HEK293 (cell line): ENCODE results near the gene ATP2A2.

Experiments
- GLIS1 ChIP-seq: fragments of 450-650 bp; formaldehyde crosslinking; IDR thresholded peaks from 2 replicates; pipeline ENCODE4 v1.5.1; 2016; ENCODE audit warnings: missing biosample characterization, missing genetic modification characterization
- OSR2 ChIP-seq: fragments of 450-650 bp; formaldehyde crosslinking; IDR thresholded peaks from 2 replicates; pipeline ENCODE4 v1.5.1; 2016; ENCODE audit warnings: missing biosample characterization, missing genetic modification characterization
- PBX3 ChIP-seq: sonication (generic); formaldehyde crosslinking; IDR thresholded peaks from 2 replicates; pipeline ENCODE4 v1.8.1; 2022; ENCODE audit warnings: mild to moderate bottlenecking, moderate library complexity, missing genetic modification reagents
- PRDM6 ChIP-seq: fragments of 450-650 bp; formaldehyde crosslinking; IDR thresholded peaks from 2 replicates; pipeline ENCODE4 v1.5.1; 2017; ENCODE audit warnings: missing biosample characterization, missing genetic modification characterization
- ZBTB21 ChIP-seq: fragments of 450-650 bp; formaldehyde crosslinking; IDR thresholded peaks from 2 replicates; pipeline ENCODE4 v1.5.1; 2017; ENCODE audit warnings: missing biosample characterization, missing genetic modification characterization
- ZBTB26 ChIP-seq: fragments of 450-650 bp; formaldehyde crosslinking; optimal IDR thresholded peaks from 2 replicates; pipeline ENCODE3; 2016; ENCODE audit warnings: missing biosample characterization, mild to moderate bottlenecking, missing genetic modification characterization
- ZBTB8A ChIP-seq: fragments of 450-650 bp; formaldehyde crosslinking; IDR thresholded peaks from 2 replicates; pipeline ENCODE4 v1.5.1; 2016; ENCODE audit warnings: missing biosample characterization, missing genetic modification characterization
- ZFP3 ChIP-seq: fragments of 450-650 bp; formaldehyde crosslinking; IDR thresholded peaks from 2 replicates; pipeline ENCODE4 v1.5.1; 2016; ENCODE audit warnings: low read depth, missing biosample characterization, missing genetic modification characterization
- ZFP37 ChIP-seq: fragments of 450-650 bp; formaldehyde crosslinking; IDR thresholded peaks from 2 replicates; pipeline ENCODE4 v1.5.1; 2016; ENCODE audit warnings: missing biosample characterization, missing genetic modification characterization
- ZFP41 ChIP-seq: fragments of 450-650 bp; formaldehyde crosslinking; IDR thresholded peaks from 2 replicates; pipeline ENCODE4 v1.5.1; 2016; ENCODE audit warnings: missing biosample characterization, missing genetic modification characterization, borderline replicate concordance
- ZNF214 ChIP-seq: fragments of 450-650 bp; formaldehyde crosslinking; IDR thresholded peaks from 2 replicates; pipeline ENCODE4 v1.5.1; 2017; ENCODE audit warnings: missing biosample characterization, mild to moderate bottlenecking, missing genetic modification characterization, borderline replicate concordance
- ZNF266 ChIP-seq: fragments of 450-650 bp; formaldehyde crosslinking; IDR thresholded peaks from 2 replicates; pipeline ENCODE4 v1.5.1; 2016; ENCODE audit warnings: missing biosample characterization, missing genetic modification characterization, low read depth
- ZNF280D ChIP-seq: fragments of 450-650 bp; formaldehyde crosslinking; IDR thresholded peaks from 2 replicates; pipeline ENCODE4 v1.5.1; 2016; ENCODE audit warnings: missing biosample characterization, missing genetic modification characterization
- ZNF311 ChIP-seq: fragments of 450-650 bp; formaldehyde crosslinking; IDR thresholded peaks from 2 replicates; pipeline ENCODE4 v1.5.1; 2017; ENCODE audit warnings: missing biosample characterization, missing genetic modification characterization, borderline replicate concordance
- ZNF398 ChIP-seq: fragments of 450-650 bp; formaldehyde crosslinking; IDR thresholded peaks from 2 replicates; pipeline ENCODE4 v1.5.1; 2017; ENCODE audit warnings: missing biosample characterization, missing genetic modification characterization
- ZNF514 ChIP-seq: fragments of 450-650 bp; formaldehyde crosslinking; IDR thresholded peaks from 2 replicates; pipeline ENCODE4 v1.5.1; 2016; ENCODE audit warnings: missing biosample characterization, missing genetic modification characterization
- ZNF561 ChIP-seq: fragments of 450-650 bp; IDR thresholded peaks from 2 replicates; pipeline ENCODE4 v1.5.1; 2018; ENCODE audit warnings: missing biosample characterization, missing genetic modification characterization, borderline replicate concordance
- ZNF837 ChIP-seq: fragments of 450-650 bp; formaldehyde crosslinking; IDR thresholded peaks from 2 replicates; pipeline ENCODE4 v1.5.1; 2016; ENCODE audit warnings: missing biosample characterization, missing genetic modification characterization
- ZNF843 ChIP-seq: fragments of 450-650 bp; formaldehyde crosslinking; IDR thresholded peaks from 2 replicates; pipeline ENCODE4 v1.5.1; 2016; ENCODE audit warnings: missing biosample characterization, missing genetic modification characterization

ATP2A2 gene

GRCh38 chr12:110270125-110270962, 10.7 kb upstream of the ATP2A2 start (continued):
- TF ChIP-seq ZBTB26 = no peak
- TF ChIP-seq ZFP37 (tag by site-specific recombination) = no peak
- no peak for TF ChIP-seq ZNF311 (tag by site-specific recombination)
- no peak for TF ChIP-seq ZNF214 (tag by site-specific recombination)
- TF ChIP-seq OSR2 (tag by site-specific recombination) = peak; percentile 98
- TF ChIP-seq GLIS1 = peak; percentile 61
- TF ChIP-seq ZBTB21 = no peak
- TF ChIP-seq PBX3 (CRISPR knock-in tag) = no peak
- no peak for TF ChIP-seq ZNF514 (tag by site-specific recombination)
- no peak for TF ChIP-seq ZNF843 (tag by site-specific recombination)
- no peak for TF ChIP-seq ZNF837 (tag by site-specific recombination)
- peak; percentile 75 for TF ChIP-seq PRDM6
- TF ChIP-seq ZNF280D (tag by site-specific recombination) = no peak
- TF ChIP-seq ZBTB8A (tag by site-specific recombination) = 0 out of 2 replicates have a peak, but pooled peaks have one; percentile 10
- 0 out of 2 replicates have a peak, but pooled peaks have one; percentile 20 for TF ChIP-seq ZNF398 (tag by site-specific recombination)
- TF ChIP-seq ZNF266 (tag by site-specific recombination) = no peak
- TF ChIP-seq ZFP41 (tag by site-specific recombination) = no peak
- TF ChIP-seq ZNF561 = peak; percentile 81; the same call in 1 of the 2 replicates
- TF ChIP-seq ZFP3 (tag by site-specific recombination) = peak; percentile 88
